GM23248 (cell line): ENCODE measurements around the gene SYCP1. TPM values are rescaled to one million over a fixed set of nuclear protein-coding genes. Genes with fewer than 3 reads are reported as not detected.

Experiments
- DNase-seq: peaks from one replicate; pipeline ENCODE4 v3.0.0-alpha.2; 2015
- H2AFZ ChIP-seq: fragments of 200-600 bp; sonication (generic); 2 replicates; pipeline ENCODE4 v1.6.1; 2016; ENCODE audit warnings: antibody characterized with exemption
- H3F3A ChIP-seq: fragments of 200-600 bp; sonication (generic); 2 replicates; pipeline ENCODE4 v1.6.1; 2016; ENCODE audit warnings: mild to moderate bottlenecking, antibody characterized with exemption, mixed run types; ENCODE audit not compliant: insufficient read depth
- H3K27ac ChIP-seq: fragments of 200-600 bp; sonication (generic); 2 replicates; pipeline ENCODE4 v1.5.1; 2016; ENCODE audit warnings: mild to moderate bottlenecking
- H3K27me3 ChIP-seq: fragments of 200-600 bp; sonication (generic); replicated peaks from 2 replicates; pipeline ENCODE4 v1.6.1; 2016; ENCODE audit warnings: mild to moderate bottlenecking; ENCODE audit not compliant: insufficient read depth
- H3K36me3 ChIP-seq: fragments of 200-600 bp; sonication (generic); 2 replicates; pipeline ENCODE4 v1.6.1; 2016; ENCODE audit warnings: low read depth, mild to moderate bottlenecking
- H3K4me1 ChIP-seq: fragments of 200-600 bp; sonication (generic); 2 replicates; pipeline ENCODE4 v1.6.1; 2016; ENCODE audit warnings: mild to moderate bottlenecking; ENCODE audit not compliant: insufficient read depth
- H3K4me2 ChIP-seq: fragments of 200-600 bp; sonication (generic); one replicate; pipeline ENCODE4 v1.6.1; 2016; ENCODE audit warnings: mild to moderate bottlenecking; ENCODE audit not compliant: unreplicated experiment
- H3K4me3 ChIP-seq: fragments of 200-600 bp; sonication (generic); 2 replicates; pipeline ENCODE4 v1.5.1; 2016; ENCODE audit warnings: mild to moderate bottlenecking
- H3K79me2 ChIP-seq: fragments of 200-600 bp; sonication (generic); 2 replicates; pipeline ENCODE4 v1.6.1; 2016; ENCODE audit warnings: mild to moderate bottlenecking; ENCODE audit not compliant: insufficient read depth
- H3K9ac ChIP-seq: fragments of 200-600 bp; sonication (generic); 2 replicates; pipeline ENCODE4 v1.6.1; 2016; ENCODE audit warnings: mild to moderate bottlenecking
- H3K9me2 ChIP-seq: fragments of 200-600 bp; sonication (generic); 2 replicates; pipeline ENCODE4 v1.6.1; 2016; ENCODE audit warnings: mixed run types, mild to moderate bottlenecking, moderate library complexity; ENCODE audit not compliant: insufficient read depth
- H3K9me3 ChIP-seq: fragments of 200-600 bp; sonication (generic); one replicate; pipeline ENCODE4 v1.6.1; 2017; ENCODE audit warnings: low read depth
- H4K20me1 ChIP-seq: fragments of 200-600 bp; sonication (generic); 2 replicates; pipeline ENCODE4 v1.6.0; 2016; ENCODE audit not compliant: insufficient read depth
- EZH2 ChIP-seq: fragments of 200-600 bp; sonication (generic); IDR thresholded peaks from 2 replicates; pipeline ENCODE4 v1.6.1; 2018; ENCODE audit warnings: antibody characterized with exemption, mild to moderate bottlenecking; ENCODE audit not compliant: insufficient read depth, poor library complexity, severe bottlenecking
- EZH2phosphoT487 ChIP-seq: fragments of 200-600 bp; sonication (generic); IDR thresholded peaks from 2 replicates; pipeline ENCODE4 v1.6.1; 2018; ENCODE audit warnings: antibody characterized with exemption, moderate library complexity, mild to moderate bottlenecking, low read depth; ENCODE audit not compliant: insufficient read depth
- WGBS, 2 experiments: methylation state at CpG; one replicate each; pipeline ENCODE4 v1.1.6; 2015 to 2017; ENCODE audit warnings: low lambda C conversion rate in 2 of 2, low coverage in 1 of 2; ENCODE audit errors: missing lambda C conversion rate in 2 of 2; 5-methylcytosine and 5-hydroxymethylcytosine counted together
- in situ Hi-C: fragments of 300-500 bp; cut with MboI; formaldehyde crosslinking; loops from 2 replicates; pipeline ENCODE4 v1.15.0; 2020
- polyA plus RNA-seq: library from polyadenylated mRNA; unstranded; fragments of >200 nt; fragmentation: Nextera tagmentation; extraction: Ambion mirVana; gene quantifications from 2 replicates; pipeline ENCODE4 v1.2.1, GENCODE V29; 2016
- total RNA-seq: library from RNA; depleted of rRNA; stranded (reverse); fragments of >200 nt; shearing (Covaris generic); gene quantifications from 2 replicates; pipeline ENCODE4 v1.2.3, GENCODE V29; 2014; rRNA removed

Gene SYCP1, protein sequence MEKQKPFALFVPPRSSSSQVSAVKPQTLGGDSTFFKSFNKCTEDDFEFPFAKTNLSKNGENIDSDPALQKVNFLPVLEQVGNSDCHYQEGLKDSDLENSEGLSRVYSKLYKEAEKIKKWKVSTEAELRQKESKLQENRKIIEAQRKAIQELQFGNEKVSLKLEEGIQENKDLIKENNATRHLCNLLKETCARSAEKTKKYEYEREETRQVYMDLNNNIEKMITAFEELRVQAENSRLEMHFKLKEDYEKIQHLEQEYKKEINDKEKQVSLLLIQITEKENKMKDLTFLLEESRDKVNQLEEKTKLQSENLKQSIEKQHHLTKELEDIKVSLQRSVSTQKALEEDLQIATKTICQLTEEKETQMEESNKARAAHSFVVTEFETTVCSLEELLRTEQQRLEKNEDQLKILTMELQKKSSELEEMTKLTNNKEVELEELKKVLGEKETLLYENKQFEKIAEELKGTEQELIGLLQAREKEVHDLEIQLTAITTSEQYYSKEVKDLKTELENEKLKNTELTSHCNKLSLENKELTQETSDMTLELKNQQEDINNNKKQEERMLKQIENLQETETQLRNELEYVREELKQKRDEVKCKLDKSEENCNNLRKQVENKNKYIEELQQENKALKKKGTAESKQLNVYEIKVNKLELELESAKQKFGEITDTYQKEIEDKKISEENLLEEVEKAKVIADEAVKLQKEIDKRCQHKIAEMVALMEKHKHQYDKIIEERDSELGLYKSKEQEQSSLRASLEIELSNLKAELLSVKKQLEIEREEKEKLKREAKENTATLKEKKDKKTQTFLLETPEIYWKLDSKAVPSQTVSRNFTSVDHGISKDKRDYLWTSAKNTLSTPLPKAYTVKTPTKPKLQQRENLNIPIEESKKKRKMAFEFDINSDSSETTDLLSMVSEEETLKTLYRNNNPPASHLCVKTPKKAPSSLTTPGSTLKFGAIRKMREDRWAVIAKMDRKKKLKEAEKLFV
- total RNA-seq: not detected in 2 replicates
- polyA plus RNA-seq: not detected in 2 replicates

DNA sequence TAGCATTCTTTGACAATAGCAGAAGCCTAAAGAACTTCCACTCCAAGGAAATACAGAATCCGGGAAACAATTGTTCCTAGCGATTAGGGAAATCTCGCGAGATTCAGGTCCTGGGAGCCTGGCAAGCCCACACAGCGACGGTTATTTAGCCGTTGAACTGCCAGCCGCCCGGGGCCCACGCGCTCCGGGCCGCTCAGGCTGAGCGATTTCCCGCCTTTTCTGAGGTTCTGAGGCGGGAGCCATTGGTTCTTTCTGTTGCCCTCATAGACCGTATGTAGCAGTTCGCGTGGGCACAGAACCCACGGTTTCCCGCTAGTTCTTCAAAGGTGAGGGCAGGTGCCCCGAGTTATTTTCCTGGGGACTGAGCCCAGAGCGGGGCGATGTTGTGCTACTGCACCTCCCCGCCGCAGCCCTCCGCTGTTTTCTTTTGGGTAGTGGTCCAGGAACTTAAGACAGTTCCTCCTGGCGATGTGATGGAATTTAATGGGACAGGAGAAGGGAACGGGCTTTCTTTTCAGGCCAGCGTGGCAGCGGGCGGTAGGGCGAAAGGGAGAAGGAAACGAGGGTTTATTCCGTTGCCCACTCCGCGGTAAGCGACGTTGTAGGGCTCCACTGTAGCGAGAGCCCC is at the start of gene SYCP1:
SYCP1 (plus strand) TSS at position 171 of the 628 bp plus-strand sequence. CDS start 602 bp downstream, outside the sequence.
- no peak for TF ChIP-seq EZH2phosphoT487
- TF ChIP-seq EZH2: peak; percentile 24
- H3K27me3 ChIP-seq: peaks cover 48% of the 10 kb centered on the region
- WGBS, 2 experiments: 29 to 36% methylated on average over 40 of the region's 40 CpGs
- H2AFZ ChIP-seq: peak within 1 kb of the TSS; percentile 60
- no peaks in the 10 kb centered on the region for H3K4me1 ChIP-seq
- no peak within 1 kb of the TSS for H3K27ac ChIP-seq
- in situ Hi-C loops: no loop called here
- DNase-seq: peak; percentile 20
- H3K4me3 ChIP-seq: peak within 1 kb of the TSS; percentile 28; the same call in 1 of the 2 replicates
- no peak within 1 kb of the TSS for H3K9ac ChIP-seq
- H3K4me2 ChIP-seq: no peak within 1 kb of the TSS
- H3K9me3 ChIP-seq: no peaks in the 10 kb centered on the region
- H4K20me1 ChIP-seq: no peaks in the 10 kb centered on the region
- no peaks in the 10 kb centered on the region for H3K79me2 ChIP-seq
- no peaks in the 10 kb centered on the region for H3F3A ChIP-seq
- H3K36me3 ChIP-seq: no peaks in the 10 kb centered on the region
- H3K9me2 ChIP-seq: no peaks in the 10 kb centered on the region

DNA sequence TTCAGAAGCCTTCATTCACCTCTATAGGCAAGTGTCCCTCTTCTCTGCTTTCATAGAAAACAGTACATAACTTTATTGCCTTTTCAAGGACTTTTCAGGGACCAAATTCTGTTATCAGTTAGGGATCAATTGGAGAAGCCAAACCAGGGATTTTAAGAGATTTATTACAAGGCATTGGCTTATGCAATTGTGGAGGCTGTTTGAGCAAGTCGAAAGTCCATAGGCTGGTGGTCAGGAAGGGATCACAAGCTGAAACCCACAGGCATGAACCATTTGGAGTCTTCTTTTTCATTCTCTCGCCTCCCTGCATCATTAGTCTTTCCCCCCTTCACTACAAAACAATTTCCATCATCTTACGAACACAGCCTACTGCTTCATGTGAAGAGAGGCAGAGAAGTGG is 34.8 kb upstream of the SYCP1 start:
- DNase-seq: no peak
- H3K79me2 ChIP-seq: no peaks in the 10 kb centered on the region
- in situ Hi-C loops: no loop called here
- H3K4me1 ChIP-seq: no peaks in the 10 kb centered on the region
- TF ChIP-seq EZH2phosphoT487: no peak
- TF ChIP-seq EZH2: no peak
- H3K27me3 ChIP-seq: no peaks in the 10 kb centered on the region
- H3F3A ChIP-seq: no peaks in the 10 kb centered on the region
- no peak overlapping the region for H3K4me3 ChIP-seq
- H3K9me3 ChIP-seq: no peaks in the 10 kb centered on the region
- no peaks in the 10 kb centered on the region for H3K9me2 ChIP-seq
- H4K20me1 ChIP-seq: no peaks in the 10 kb centered on the region
- H3K27ac ChIP-seq: no peak overlapping the region
- no peaks in the 10 kb centered on the region for H3K36me3 ChIP-seq
- no peak overlapping the region for H2AFZ ChIP-seq
- no peak overlapping the region for H3K4me2 ChIP-seq
- WGBS, 2 experiments: 32 to 41% methylated on average over 3 of the region's 3 CpGs
- H3K9ac ChIP-seq: no peak overlapping the region

DNA sequence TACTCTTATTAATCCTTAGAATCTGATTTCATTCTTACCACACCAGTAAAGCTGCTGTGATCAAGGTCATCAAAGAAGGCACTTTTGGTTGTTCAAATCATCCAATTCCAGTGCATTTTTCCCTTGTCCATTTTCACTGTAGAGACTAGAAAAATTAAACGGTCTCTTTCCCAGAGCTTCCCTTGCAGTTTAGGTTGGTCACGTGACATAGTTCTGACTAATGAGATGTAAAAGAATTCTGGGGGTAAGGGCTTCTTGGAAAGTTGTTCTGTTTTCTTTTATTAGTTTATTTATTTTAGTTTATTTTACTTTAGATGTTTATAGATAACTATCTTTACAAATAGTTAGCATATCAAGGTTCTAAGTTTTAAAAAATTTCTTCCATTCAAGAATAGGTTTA is 34.3 kb upstream of the SYCP1 start:
- H3K9me2 ChIP-seq: no peaks in the 10 kb centered on the region
- H4K20me1 ChIP-seq: no peaks in the 10 kb centered on the region
- DNase-seq: no peak
- H3K4me1 ChIP-seq: no peaks in the 10 kb centered on the region
- no peaks in the 10 kb centered on the region for H3K27me3 ChIP-seq
- in situ Hi-C loops: no loop called here
- no peak overlapping the region for H3K4me3 ChIP-seq
- 52 to 62% methylated on average over 2 of the region's 2 CpGs for WGBS, 2 experiments
- no peaks in the 10 kb centered on the region for H3K36me3 ChIP-seq
- H3F3A ChIP-seq: no peaks in the 10 kb centered on the region
- no peak overlapping the region for H3K27ac ChIP-seq
- no peaks in the 10 kb centered on the region for H3K79me2 ChIP-seq
- H3K4me2 ChIP-seq: no peak overlapping the region
- H2AFZ ChIP-seq: no peak overlapping the region
- TF ChIP-seq EZH2 (no peak), EZH2phosphoT487 (no peak)
- no peaks in the 10 kb centered on the region for H3K9me3 ChIP-seq
- no peak overlapping the region for H3K9ac ChIP-seq

DNA sequence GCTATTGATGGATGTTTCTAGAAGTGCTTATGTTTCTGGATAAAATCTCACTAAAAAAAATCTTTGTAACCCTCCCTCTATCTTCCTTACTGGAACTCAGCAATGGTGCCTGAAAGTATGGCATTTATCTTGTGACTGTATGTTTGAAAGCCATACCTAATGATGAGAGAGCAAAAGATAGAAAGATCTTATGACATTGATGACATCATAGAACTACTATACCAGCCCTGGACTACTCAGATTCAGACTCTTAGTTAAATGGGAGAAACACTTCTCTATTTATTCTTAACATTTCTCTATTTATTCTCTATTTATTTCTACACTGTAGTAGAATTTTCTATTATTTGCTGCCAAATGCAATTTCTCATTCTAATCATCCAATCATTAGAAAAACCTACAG is 32.7 kb upstream of the SYCP1 start:
- no peaks in the 10 kb centered on the region for H4K20me1 ChIP-seq
- H3K4me3 ChIP-seq: no peak overlapping the region
- H3K9me2 ChIP-seq: no peaks in the 10 kb centered on the region
- H3K9ac ChIP-seq: no peak overlapping the region
- TF ChIP-seq EZH2phosphoT487 (no peak), EZH2 (no peak)
- no peak overlapping the region for H3K27ac ChIP-seq
- in situ Hi-C loops: no loop called here
- H3K4me1 ChIP-seq: no peaks in the 10 kb centered on the region
- no peak overlapping the region for H2AFZ ChIP-seq
- no peaks in the 10 kb centered on the region for H3F3A ChIP-seq
- DNase-seq: no peak
- no peaks in the 10 kb centered on the region for H3K27me3 ChIP-seq
- no peaks in the 10 kb centered on the region for H3K36me3 ChIP-seq
- no peaks in the 10 kb centered on the region for H3K9me3 ChIP-seq
- no peak overlapping the region for H3K4me2 ChIP-seq
- H3K79me2 ChIP-seq: no peaks in the 10 kb centered on the region
